ENCODE results near the gene EPN1.
"Not testable (repeated sequence)": the region's sequence is repeated elsewhere in the genome, so short reads cannot be mapped to it uniquely, and the experiment has no call there.

The EPN1 gene

DNA sequence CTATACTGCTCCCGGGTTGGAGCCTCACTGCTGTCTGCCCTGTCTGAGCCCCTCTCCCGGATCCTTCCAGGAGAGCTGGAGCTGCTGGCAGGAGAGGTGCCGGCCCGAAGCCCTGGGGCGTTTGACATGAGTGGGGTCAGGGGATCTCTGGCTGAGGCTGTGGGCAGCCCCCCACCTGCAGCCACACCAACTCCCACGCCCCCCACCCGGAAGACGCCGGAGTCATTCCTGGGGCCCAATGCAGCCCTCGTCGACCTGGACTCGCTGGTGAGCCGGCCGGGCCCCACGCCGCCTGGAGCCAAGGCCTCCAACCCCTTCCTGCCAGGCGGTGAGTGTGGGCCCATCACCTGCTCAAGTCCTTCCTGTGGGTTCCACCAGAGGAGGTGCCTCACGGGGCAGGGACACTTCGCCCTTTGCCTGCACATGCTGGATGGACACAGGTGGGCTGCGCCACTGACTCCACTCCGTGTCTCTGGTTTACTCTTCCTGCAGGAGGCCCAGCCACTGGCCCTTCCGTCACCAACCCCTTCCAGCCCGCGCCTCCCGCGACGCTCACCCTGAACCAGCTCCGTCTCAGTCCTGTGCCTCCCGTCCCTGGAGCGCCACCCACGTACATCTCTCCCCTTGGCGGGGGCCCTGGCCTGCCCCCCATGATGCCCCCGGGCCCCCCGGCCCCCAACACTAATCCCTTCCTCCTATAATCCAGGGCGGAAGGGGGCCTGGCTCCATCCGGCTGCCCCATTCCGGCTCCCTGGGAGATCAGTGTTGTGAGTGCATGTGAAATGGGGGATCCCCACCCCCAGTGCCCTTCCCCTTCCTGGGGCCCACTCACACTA is 19.8 kb downstream of the EPN1 start:
- no peak for DNase-seq

DNA sequence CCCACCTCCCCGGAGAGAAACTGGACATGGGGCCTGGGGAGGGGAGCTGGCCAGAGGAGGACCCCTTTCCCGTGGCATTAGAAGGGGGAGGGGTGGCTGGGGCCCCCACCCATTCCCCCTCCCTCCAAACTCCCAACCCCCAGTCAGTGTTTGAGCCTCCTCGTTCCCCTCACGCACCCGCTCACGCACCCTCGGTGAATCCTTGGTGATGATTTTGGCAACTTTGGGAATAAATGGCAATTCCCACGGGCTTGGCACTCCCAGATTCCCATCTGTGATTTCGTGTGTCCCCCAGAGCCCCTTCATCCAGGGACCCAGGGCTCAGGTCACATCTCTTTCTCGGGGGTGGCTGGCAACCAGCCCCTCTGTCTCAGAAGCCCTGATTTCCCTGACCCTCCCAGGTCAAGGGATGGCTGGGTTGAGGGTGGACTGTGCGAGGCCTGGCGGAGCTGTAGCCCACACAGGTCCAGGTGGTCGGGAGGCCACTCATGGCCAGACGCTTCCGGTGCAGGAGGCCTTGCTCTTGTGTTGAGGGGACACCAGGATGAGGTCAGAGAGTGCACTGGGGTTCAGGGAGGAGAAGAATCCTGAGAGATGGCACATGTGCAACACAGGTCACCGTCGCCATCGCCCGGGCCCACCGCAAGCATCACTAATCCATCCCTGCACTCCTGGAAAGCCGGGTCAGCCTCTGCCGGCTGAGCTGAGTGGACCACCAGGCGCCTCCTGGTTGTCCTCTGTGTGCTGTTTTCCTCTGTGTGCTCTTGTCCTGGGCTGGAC is 20.7 kb downstream of the EPN1 start:
- no peak for DNase-seq

DNA sequence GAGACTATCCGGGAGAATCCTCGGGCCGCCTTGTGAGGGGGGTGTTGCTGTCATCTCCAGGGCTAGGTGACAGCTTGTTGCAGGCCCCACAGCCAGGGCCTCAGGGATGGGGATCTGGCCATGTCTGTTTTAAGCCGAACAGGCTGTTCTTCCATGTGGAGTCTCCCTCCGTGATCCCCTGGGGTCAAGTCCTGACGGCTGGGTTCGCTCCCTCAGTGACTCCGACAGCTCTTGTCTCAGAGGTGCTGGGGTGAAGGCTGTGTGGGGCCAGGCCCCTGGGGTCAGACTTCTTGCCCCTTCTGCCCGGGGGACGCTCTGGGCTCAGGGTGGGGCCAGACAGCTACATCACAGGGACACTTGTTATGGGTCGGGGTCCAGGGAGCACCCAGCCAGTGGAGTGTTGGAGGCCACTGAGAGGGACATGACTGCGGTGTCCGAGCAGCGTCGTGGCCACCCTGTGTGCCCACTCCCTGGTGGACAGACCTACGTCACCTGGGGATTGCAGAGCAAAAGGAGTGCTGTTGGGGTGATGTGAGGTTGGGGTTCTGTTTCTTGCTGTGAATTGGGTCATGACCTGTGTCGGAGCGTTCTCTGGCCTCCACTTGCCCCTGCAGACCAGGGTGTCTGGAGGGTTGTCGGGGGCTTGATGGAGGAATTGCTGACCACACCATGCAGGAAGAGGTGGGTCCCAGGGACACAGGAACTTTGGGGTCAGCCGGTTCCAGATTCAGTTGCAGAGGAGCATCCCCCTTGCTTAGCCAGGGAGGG is 21.5 kb downstream of the EPN1 start:
- DNase-seq: no peak

DNA sequence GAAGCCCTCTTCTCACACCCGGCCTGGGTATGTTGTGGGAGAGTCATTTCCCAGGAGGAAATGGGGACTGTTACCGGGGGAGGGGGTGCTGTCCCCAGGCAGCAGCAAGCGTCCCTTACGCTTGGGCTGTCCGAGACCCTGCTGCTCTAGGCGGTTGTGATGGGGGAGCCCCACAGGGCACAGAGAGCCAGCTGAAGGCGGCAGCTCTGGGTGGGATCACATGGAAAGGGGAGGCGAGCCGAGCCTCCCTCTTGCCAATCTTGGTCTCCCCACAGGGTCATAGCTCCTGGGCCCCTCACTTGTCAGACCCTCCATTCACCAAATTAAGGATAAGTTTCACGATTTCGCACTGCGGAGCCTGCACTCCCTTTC is 22.0 kb downstream of the EPN1 start:
- no peak for DNase-seq

DNA sequence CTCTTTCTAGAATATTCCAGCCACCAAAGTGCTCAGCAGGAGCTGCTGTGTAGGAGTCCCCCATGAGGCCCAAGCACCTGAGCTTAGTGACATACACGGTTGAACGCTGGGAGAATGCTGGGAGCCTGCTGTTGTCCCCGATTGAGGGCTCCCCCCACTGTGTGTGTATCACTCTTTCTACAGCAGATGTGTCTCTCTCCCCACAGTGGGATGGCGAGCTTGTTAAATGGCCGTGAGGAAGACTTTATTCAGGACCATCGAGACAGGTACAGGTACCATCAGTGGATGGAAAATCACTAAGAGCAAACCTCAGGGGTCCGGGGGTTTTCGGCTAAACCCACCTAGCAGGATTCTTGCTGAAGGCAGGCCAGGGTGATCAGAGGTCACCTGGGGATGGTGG is 22.7 kb downstream of the EPN1 start:
- no peak for DNase-seq

DNA sequence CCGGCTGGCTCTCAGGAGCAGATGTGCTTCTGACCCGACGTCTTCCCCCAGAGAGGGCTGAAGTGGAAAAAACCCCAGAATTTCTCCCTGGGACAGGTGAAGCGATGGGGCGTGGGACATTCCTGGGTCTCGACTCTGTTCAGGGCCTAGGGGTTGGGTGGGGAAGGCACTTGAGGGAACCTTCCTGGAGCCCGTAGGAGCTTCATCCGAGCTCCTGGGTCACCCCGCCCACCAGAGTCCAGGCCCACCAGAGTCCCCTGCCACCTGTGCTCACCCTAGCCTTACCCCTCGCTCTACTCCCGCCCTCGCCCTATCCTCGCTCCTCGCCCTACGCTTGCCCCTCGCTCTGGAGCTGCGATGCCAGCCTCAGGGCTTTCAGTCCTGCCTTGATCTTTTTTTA is 23.2 kb downstream of the EPN1 start:
- no peak for DNase-seq

DNA sequence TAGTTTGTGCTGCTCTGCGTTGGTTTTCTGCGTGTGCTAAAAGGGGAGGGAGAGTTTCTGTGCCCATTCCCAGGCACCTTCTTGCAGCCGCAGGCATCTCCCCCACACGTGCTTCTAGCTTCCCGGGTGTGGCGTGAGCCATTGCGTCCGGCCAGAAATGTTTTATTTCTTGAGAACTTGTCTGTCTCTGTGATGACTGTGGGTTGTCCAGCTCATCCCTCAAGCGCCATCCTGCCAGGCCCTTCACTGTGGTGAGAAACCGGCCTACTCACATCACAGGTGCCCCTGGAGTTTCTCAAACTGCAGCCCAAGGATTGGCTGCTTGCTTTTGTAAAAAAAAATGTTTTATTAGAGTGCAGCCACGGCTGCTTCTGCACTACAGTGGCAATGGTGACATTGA is 24.2 kb downstream of the EPN1 start:
- no peak for DNase-seq

DNA sequence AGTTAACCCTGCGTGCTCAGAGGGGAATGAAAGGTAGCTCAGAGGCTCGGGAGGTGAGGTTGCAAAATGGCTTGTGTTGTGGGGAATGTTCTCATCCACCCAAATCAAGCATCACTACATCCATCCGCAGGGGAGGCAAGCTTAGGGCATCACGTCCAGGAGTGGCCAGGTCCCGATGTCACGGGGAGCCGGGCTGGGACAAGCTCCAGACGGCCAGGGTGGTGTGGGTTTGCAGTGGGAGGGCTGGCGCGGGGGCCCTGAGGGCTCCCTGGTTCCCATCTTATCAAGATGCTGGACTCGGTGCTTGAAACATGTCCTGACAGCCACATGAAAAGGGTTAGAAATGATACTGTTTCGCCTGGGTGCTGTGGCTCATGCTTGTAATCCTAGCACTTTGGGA is 25.8 kb downstream of the EPN1 start:
- no peak for DNase-seq

DNA sequence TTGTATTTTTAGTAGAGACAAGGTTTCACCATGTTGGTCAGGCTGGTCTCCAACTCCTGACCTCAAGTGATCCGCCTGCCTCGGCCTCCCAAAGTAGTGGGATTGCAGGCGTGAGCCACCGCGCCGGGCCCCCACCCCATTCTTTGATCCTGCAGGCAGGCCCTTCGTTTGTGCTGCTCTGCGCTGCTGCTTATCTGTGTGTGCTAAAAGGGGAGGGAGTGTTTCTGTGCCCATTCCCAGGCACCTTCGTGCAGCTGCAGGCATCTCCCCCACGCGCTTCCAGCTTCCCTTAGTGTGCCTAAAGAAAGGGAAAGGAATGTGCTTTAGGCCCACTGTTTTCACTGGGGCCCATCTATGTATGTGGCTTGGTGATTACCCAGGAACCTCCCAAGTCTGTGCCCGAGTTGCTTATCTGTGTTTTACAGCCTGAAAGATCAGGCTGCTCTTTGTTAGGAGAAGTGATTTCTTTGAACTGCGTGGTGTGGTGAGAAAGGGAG is 27.2 kb downstream of the EPN1 start:
- DNase-seq: no peak

DNA sequence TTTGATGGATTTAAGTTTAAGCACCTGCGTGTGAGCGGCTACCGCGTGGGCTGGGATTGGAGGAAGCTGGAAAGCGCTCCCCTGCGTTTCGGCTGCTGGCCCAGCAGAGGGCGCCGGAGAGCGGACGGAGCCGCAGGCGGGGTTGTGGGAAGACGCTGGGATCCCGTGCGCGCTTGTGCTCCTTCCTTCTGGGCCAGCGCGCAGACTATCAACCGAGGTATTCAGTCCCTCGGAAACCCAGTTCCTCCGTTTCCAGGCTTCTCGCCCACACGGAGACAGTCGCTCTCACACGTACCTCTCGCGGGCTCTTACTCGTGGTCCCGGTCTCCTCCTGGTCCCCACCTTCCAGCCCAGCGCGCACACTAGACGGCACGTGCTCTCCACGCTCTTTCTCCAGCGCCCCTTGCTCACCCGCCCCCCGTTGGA is 28.8 kb downstream of the EPN1 start:
- DNase-seq: no peak

DNA sequence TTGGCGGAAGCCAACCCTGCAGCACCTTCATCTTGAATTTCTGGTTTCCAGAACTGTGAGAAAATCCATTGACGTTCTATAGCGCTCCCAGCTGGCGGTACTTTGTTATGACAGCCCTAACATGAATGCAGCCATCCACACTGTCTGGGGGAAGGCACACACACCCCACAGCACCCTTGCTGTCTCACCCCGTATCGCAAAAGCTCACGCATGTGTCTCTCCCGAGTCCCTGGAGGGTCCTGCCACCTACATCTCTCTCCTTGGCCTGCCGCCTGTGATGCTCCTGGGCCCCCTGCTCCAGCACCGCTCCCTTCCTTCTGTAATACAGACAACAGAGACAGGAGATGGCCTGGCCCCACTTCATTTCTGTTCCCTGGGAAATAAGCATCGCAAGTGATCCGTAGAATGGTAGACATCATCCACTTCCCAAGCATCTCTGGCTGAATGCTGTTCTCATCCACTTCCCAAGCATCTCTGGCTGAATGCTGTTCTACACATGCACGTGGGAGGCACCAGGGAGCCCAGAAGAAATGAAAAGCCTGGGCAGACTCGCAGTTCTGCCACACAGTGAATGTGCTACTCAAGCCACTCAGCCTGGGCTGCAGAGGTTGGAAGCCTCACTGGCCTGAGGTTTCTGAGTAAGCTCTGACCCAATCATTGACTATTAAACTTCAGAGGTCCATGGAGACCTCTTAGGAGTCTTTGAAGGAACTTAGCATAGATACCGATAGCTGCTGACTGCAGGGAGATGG is 29.6 kb downstream of the EPN1 start:
- no peak for DNase-seq

DNA sequence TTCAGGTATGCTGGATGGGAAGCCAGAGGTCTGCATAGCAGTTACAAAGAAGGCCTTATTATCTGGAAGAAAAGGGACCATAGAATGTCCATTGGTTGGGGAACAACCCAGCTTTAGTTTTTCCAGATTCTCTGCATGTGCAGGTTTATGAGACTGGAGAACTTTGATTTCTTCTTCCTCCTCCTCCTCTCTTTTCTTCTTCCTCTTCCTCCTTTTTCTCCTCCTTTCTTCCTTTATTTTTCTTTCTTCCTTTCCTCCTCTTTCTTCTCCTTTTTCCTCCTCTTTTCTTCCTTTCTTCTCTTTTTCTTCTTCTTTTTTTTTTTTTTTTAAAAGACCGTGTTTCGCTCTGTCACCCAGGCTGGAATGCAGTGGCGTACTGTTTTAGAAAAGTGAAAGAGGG is 30.9 kb downstream of the EPN1 start:
- DNase-seq: no peak

DNA sequence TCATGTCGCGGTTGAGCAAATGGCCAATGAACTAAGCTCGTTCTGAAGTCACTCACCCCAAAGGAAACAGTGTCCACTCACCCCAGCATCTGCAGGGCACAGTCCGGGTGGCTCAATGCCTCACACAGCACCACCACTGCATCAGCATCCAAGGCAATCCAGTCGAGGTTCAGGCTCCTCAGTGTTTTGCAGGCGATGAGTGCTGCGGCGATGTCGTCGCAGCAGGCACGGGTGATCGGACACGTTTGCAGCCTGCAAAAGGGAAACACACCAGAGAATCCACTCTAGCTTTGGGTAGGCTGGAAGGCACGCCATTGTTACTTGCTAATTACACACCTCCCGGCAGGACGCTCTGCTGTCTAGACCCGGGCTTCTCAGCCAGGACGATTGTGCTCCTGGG is 36.7 kb downstream of the EPN1 start:
- DNase-seq: no peak

DNA sequence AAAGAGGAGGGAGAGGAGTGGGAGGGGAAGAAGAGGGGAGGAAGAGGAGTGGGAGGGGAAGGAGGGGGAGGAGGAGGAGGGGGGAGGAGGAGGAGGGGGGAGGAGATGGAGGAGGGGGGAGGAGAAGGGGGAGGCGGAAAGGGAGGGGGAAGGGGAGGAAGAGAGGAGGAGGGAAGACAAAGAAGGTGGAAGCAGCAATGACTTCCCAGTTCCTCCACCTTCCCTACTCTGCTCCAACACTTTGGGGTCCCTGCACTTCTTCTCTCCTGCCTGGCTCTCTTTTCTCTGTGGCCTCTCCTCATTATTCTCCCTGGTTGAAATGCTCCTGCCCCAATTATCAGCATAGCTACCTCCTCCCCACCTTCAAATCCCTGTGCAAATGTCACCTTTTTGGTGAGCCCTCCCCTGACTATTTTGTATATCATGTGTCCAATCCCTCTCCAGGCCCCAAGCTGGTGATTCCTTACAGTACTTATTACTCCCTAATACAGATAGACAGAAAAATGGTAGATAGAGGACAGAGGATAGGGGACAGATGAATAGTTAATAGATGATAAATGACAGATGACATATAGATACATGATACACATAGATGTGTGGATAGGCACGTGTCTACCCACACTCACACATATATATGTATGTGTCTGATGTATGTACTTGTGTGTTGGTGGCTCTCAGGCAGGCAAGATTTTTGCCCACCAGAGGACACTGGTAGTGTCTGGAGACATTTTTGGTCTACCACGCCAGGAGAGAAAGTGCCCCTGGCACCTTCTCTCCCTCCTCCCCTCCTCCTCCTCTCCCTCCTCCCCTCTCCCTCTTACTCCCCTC is 38.0 kb downstream of the EPN1 start:
- DNase-seq: no peak

DNA sequence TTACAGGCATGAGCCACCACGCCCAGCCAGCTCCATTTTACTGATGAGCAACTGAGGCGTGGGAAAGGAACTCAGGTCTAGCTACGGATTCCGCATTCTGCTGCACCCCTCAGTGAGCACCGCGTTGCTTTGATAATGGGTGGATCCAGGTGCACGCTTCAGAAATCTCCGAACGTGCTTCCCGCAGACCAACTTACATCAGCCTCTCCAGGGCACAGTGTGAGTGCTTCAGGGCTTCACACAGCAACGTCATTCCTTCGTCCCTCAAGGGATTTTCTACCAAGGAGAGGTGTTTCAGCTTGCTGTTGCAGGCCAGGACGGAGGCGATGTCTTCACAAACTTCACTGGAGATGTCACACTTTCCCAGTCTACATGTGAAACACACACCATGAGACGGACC is 41.5 kb downstream of the EPN1 start:
- DNase-seq: no peak

DNA sequence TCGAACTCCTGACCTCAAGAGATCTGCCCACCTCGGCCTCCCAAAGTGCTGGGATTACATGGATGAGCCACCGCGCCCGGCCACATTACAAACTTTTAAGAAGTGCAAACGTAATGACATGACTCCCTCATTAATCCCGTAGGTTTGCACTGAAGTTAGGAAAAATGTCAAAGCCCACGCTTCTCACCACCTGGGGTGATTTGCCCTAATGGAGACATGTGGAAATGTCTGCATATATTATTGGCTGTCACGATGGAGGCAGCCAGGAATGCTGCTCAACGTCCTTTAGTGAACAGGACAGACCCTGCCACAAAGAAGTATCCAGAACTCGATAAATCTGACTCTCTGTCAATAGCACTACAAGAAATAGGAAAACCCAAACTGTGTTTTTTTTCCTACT is 42.2 kb downstream of the EPN1 start:
- no peak for DNase-seq

DNA sequence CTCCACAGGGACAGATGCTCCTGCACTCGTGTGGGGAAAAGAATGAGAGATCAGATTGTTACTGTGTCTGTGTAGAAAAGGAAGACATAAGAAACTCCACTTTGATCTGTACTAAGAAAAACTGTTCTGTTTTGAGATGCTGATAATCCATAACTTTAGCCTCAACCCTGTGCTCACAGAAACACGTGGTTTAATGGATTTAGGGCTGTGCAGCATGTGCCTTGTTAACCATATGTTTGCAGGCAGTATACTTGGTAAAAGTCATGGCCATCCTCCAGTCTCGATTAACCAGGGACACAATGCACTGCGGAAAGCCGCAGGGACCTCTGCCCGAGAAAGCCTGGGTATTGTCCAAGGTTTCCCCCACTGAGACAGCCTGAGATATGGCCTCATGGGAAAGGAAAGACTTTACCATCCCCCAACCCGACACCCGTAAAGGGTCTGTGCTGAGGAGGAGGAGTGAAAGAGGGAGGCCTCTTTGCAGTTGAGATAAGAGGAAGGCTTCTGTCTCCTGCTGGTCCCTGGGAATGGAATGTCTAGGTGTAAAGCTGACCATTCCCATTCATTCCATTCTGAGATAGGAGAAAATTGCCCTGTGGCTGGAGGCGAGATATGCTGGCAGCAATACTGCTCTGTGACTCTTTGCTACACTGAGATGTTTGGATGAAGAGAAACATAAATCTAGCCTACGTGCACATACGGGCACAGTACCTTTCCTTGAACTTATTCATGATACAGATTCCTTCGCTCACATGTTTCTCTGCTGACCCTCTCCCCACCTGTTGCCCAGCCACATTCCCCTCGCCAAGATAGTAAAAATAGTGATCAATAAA is 43.1 kb downstream of the EPN1 start:
- not testable (repeated sequence) for DNase-seq

DNA sequence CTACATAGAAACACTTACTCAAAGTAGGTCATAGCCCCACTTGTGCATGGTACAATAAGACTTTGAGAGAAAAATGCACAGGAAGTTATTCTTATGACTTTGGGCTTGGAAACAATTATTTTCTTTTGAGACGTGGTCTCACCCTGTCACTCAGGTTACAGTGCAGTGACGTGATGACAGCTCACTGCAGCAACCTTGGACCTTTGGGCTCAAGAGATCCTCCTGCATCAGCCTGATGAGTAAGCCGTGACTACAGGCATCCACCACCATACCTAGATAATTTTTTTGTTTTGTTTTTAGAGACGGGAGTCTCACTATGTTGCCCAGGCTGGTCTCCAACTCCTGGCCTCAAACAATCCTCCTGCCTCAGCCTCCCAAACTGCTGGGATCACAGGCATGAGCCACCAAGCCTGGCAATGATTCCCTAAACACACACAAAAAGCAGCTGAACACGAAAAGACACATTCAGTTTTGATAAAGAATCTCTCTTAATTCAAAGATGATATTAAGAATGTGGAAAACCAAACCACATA is 45.3 kb downstream of the EPN1 start:
- DNase-seq: no peak

DNA sequence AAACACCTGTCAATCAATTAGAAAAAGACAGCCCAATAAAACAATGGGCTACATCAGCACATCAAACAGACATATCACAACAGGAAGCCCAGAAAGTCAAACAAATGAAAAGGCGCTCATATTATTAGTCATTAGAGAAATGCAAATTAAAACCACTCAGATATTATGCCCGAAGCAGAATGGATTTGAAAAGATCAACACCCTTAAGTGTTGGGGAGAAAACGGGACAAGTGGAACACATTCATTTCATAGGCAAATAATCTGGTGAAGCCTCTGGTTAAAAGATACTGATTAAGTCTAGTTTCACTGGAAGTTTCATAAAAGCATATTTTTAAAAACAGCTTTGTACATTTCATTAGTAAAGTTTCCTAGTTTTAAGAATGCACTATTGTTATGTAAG is 45.8 kb downstream of the EPN1 start:
- DNase-seq: no peak

DNA sequence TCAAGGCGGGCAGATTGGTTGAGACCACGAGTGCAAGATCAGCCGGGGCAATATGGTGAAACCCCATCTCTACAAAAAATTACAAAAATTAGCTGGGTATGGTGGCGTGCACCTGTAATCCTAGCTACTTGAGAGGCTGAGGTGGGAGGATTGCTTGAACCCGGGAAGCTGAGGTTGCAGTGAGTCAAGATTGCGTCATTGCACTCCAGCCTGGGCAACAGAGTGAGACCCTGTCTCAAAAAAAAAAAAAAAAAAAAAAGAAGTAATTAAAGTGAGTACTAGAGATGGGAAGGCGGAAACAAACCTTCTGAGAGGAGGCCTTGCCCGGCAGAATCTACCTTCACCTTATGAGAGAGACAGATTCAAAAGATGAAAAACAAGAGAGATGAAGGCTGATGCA is 48.5 kb downstream of the EPN1 start:
- DNase-seq: no peak

DNA sequence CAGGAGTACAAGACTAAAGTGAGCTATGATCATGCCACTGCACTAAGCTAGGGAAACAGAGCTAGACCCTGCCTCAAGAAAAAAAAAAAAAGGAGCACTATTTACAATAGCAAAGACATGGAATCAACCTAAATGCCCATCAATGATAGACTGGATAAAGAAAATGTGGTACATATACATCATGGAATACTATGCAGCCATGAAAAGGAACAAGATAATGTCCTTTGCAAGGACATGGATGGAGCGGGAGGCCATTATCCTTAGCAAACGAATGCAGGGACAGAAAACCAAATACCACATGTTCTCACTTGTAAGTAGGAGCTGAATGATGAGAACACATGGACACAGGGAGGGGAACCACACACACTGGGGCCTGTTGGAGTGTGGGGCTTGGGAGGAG is 55.4 kb downstream of the EPN1 start:
- not testable (repeated sequence) for DNase-seq
